HG03060 (cell line): ENCODE results near the gene HBS1L.

ENCODE experiments used
- ATAC-seq: cut with Tn5 transposase; IDR thresholded peaks from one replicate; pipeline ENCODE4 v1.9.1; 2021; ENCODE audit warnings: low read depth, moderate number of reproducible peaks; ENCODE audit not compliant: unreplicated experiment

The HBS1L gene

GRCh38 chr6:135043364-135043763, 11.3 kb downstream of the HBS1L start:
- no peak for ATAC-seq

GRCh38 chr6:135038335-135038734, 16.3 kb downstream of the HBS1L start:
- no peak for ATAC-seq

GRCh38 chr6:135037541-135037940, 17.1 kb downstream of the HBS1L start:
- no peak for ATAC-seq

- no peak for ATAC-seq
Observed at GRCh38 chr6:135036731-135037420, 17.7 kb downstream of the HBS1L start.

GRCh38 chr6:135033238-135033637, 21.4 kb downstream of the HBS1L start:
- ATAC-seq: no peak

GRCh38 chr6:135030532-135031178, 24.0 kb downstream of the HBS1L start:
- ATAC-seq: no peak

GRCh38 chr6:135030056-135030473, 24.6 kb downstream of the HBS1L start:
- peak; percentile 94 for ATAC-seq

- ATAC-seq: no peak
Observed at GRCh38 chr6:135025775-135026174, 28.8 kb downstream of the HBS1L start.

GRCh38 chr6:135025175-135025574, 29.4 kb downstream of the HBS1L start:
- ATAC-seq: no peak

GRCh38 chr6:135022050-135022697, 32.4 kb downstream of the HBS1L start:
- ATAC-seq: no peak

- no peak for ATAC-seq
Observed at GRCh38 chr6:135021310-135022049, 33.1 kb downstream of the HBS1L start.

GRCh38 chr6:135018941-135019340, 35.7 kb downstream of the HBS1L start:
- no peak for ATAC-seq

GRCh38 chr6:135018052-135018451, 36.6 kb downstream of the HBS1L start:
- ATAC-seq: no peak

GRCh38 chr6:135014353-135014832, 40.2 kb downstream of the HBS1L start:
- no peak for ATAC-seq

- ATAC-seq: no peak
Observed at GRCh38 chr6:135013211-135013610, 41.4 kb downstream of the HBS1L start.

- no peak for ATAC-seq
Observed at GRCh38 chr6:135012764-135013163, 41.9 kb downstream of the HBS1L start.

GRCh38 chr6:135012349-135012748, 42.3 kb downstream of the HBS1L start:
- ATAC-seq: no peak

GRCh38 chr6:135008941-135009290, 45.7 kb downstream of the HBS1L start:
- ATAC-seq: no peak

GRCh38 chr6:135008072-135008940, 46.3 kb downstream of the HBS1L start:
- ATAC-seq: peak; percentile 80

- no peak for ATAC-seq
Observed at GRCh38 chr6:135006386-135006914, 48.2 kb downstream of the HBS1L start.
